Activated naive CD8-positive, alpha-beta T cell treated with anti-CD3 and anti-CD28 coated beads, Interleukin-2, amount 10 ng/mL, durations not matched to agents 7 days and 5 days (primary cell): ENCODE measurements around the gene HECW1. TPM values are rescaled to one million over a fixed set of nuclear protein-coding genes. Genes with fewer than 3 reads are reported as not detected.

Source experiments
- ATAC-seq: fragments of 150-1000 bp; cut with Tn5 transposase; one replicate; pipeline ENCODE4 v1.10.0; 2021; ENCODE audit warnings: low read depth, moderate library complexity
- POLR2A ChIA-PET: fragments of 350-600 bp; sonication (Branson Sonifier 250); formaldehyde crosslinking; loops from one replicate; lab custom pipeline; 2021; ENCODE audit warnings: antibody characterized with exemption; lab: Charles Lee
- DNase-seq: peaks from one replicate; pipeline ENCODE4 v3.0.0; 2021
- H3K27ac Mint-ChIP-seq: one replicate; pipeline ENCODE4 v1.8.0; 2022; ENCODE audit warnings: mild to moderate bottlenecking, mixed read lengths
- H3K27me3 Mint-ChIP-seq: one replicate; pipeline ENCODE4 v1.8.0; 2022; ENCODE audit warnings: mild to moderate bottlenecking, moderate library complexity, mixed read lengths
- H3K36me3 Mint-ChIP-seq: one replicate; pipeline ENCODE4 v1.8.0; 2021; ENCODE audit warnings: mild to moderate bottlenecking, mixed read lengths
- H3K4me1 Mint-ChIP-seq: one replicate; pipeline ENCODE4 v1.8.0; 2021; ENCODE audit warnings: mixed read lengths
- H3K4me3 Mint-ChIP-seq: one replicate; pipeline ENCODE4 v1.8.0; 2022; ENCODE audit warnings: mild to moderate bottlenecking, moderate library complexity, mixed read lengths
- H3K9me3 Mint-ChIP-seq: one replicate; pipeline ENCODE4 v1.8.0; 2021; ENCODE audit warnings: mixed read lengths
- total RNA-seq, 2 experiments: library from RNA; stranded (reverse); gene quantifications; one replicate each; pipeline ENCODE4 v1.2.3, GENCODE V29; 2021

The HECW1 gene
- total RNA-seq, 2 experiments from 2014 or later: not detected

DNA sequence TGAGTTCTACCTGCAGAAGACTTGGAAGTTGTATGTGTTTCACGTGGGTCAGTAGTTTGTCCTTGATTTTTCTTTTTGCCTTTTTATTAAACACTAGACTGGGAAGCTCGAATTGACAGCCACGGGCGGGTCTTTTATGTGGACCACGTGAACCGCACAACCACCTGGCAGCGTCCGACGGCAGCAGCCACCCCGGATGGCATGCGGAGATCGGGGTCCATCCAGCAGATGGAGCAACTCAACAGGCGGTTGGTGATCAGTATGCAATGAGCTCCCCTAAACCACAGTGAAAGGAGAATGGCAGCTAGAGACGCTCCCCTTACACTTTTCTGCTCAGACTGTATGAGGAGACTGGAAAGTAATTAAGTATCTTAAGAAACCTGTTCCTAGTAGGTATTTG, 343.8 kb downstream of the HECW1 start:
- Mint-ChIP-seq H3K4me3 (no peak overlapping the region), H3K4me1 (peaks cover 6% of the 10 kb centered on the region), H3K27me3 (peaks cover 12% of the 10 kb centered on the region), H3K27ac (no peak overlapping the region), H3K36me3 (no peaks in the 10 kb centered on the region), H3K9me3 (no peaks in the 10 kb centered on the region)
- no peak for ATAC-seq
- no peak for DNase-seq
- POLR2A ChIA-PET: interaction anchor here (0.8 to 1.5 kb wide), 2 partner anchors 116 to 126 kb away, joined by 3 to 4 read pairs; partner anchors contain the start of gene STK17A

DNA sequence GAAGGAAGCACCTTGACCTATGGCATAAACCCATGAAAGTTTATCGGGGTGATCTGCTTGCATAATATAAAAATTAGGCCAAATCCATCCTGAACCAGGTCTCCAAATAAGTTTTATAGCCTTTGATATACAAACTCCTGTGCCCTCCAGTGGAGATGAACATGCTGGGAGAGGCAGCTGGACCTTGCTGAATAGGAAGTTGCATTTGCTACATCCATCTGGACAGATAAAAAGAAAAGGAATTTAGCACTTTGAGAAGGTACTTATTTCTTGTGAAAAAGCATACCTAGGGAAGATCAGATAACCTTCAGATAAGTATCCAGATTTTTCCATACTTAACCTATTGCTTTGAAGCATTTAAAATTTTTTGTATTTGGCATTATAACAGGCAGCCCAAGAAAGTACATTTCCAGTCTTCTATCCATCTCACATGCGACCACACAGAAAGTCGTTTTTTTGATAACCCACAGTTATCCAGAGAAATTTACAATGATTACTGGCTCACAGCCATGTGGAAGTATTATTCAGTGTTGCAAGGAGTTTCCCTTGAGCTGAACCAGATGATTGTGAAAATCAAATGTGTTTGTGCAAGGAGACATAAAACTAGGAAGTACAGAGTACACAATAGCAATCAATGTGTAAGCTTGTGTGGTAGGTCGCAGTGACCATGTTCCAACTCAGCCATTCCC, 346.0 kb downstream of the HECW1 start:
- Mint-ChIP-seq H3K27me3 (peaks cover 11% of the 10 kb centered on the region), H3K36me3 (no peaks in the 10 kb centered on the region), H3K4me1 (peaks cover 6% of the 10 kb centered on the region), H3K9me3 (no peaks in the 10 kb centered on the region), H3K27ac (no peak overlapping the region), H3K4me3 (no peak overlapping the region)
- DNase-seq (no peak), ATAC-seq (no peak)
- POLR2A ChIA-PET: no interaction called here

DNA sequence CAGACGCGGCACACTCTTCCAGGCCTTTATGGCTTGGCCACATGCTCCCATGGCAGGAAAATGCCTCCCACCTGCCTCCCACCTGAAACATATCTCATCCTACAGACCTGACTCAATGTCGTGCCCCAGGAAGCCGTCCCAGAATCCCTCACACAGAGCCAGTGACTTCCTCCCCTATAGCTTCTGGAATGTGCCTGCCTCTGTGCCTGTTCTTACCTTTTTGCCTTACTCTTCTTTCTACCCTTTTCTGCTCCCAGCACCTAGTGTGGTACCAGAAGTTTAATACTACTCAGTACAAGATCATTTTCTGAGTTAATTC, 346.5 kb downstream of the HECW1 start:
- Mint-ChIP-seq H3K27me3 (peaks cover 12% of the 10 kb centered on the region), H3K27ac (no peak overlapping the region), H3K36me3 (no peaks in the 10 kb centered on the region), H3K9me3 (no peaks in the 10 kb centered on the region), H3K4me3 (no peak overlapping the region), H3K4me1 (peaks cover 6% of the 10 kb centered on the region)
- DNase-seq (no peak), ATAC-seq (no peak)
- POLR2A ChIA-PET: no interaction called here

DNA sequence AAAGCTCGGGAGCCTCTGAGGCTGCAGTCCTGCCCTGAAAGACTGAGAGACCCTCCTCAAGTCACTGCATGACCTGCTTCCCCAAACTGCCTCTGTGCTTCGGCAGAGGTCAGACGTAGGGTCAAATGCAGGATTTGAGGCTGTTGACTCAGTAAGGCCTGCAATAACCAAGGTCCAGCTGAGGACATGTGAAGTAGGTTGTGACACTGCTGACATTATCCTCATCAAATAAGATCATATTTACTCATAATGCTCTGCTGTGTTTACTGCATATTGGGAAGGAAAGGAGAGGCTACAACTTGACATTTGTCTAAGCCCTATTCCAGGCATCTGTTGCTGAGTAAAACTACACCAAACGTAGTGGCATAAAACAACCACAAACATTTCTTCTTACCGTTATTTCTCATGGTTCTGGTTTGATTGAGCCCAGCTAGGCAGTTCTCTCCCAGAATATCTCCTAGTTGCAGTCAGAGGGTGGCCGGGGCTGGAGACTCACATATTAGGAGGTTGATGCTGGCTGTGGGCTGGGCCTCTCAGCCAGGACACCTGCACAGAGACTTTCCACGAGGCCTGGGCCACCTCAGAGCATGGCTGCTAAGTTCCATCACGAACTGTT, 348.4 kb downstream of the HECW1 start:
- Mint-ChIP-seq H3K27me3 (peaks cover 8% of the 10 kb centered on the region), H3K9me3 (no peaks in the 10 kb centered on the region), H3K27ac (no peak overlapping the region), H3K4me1 (no peaks in the 10 kb centered on the region), H3K36me3 (no peaks in the 10 kb centered on the region), H3K4me3 (no peak overlapping the region)
- ATAC-seq (no peak), DNase-seq (no peak)
- POLR2A ChIA-PET: no interaction called here

- DNase-seq (no peak), ATAC-seq (no peak)
- Mint-ChIP-seq H3K27ac (no peak overlapping the region), H3K27me3 (peaks cover 5% of the 10 kb centered on the region), H3K9me3 (no peaks in the 10 kb centered on the region), H3K4me3 (no peak overlapping the region), H3K36me3 (no peaks in the 10 kb centered on the region), H3K4me1 (no peaks in the 10 kb centered on the region)
- POLR2A ChIA-PET: no interaction called here
Measured at GRCh38 chr7:43461349-43462024, 349.0 kb downstream of the HECW1 start.

DNA sequence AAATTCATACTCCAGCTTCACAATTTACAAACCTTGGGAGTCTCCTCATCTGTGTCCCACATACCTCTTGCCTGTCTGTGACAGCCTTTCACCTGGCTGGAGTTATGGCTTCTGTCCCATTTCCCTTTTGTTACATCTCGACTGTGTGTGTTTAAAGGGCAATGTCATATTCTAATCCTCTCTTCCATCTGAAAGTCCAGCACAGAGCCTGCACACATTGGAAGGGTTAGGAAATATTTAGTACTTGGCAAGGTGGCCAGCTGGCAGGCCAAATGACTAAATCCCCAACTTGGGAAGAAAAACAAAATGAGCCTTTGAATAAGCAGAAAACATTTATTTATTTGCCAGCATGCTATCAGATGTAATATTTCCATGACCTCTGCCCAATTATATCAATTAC, 350.4 kb downstream of the HECW1 start:
- no peaks in the 10 kb centered on the region for H3K36me3 Mint-ChIP-seq
- H3K9me3 Mint-ChIP-seq: no peaks in the 10 kb centered on the region
- H3K4me1 Mint-ChIP-seq: no peaks in the 10 kb centered on the region
- H3K4me3 Mint-ChIP-seq: no peak overlapping the region
- ATAC-seq (no peak), DNase-seq (no peak)
- H3K27me3 Mint-ChIP-seq: peaks cover 5% of the 10 kb centered on the region
- no peak overlapping the region for H3K27ac Mint-ChIP-seq
- POLR2A ChIA-PET: no interaction called here

GRCh38 chr7:43463401-43463980, 351.0 kb downstream of the HECW1 start:
- Mint-ChIP-seq H3K4me3 (no peak overlapping the region), H3K4me1 (no peaks in the 10 kb centered on the region), H3K27me3 (peaks cover 4% of the 10 kb centered on the region), H3K36me3 (no peaks in the 10 kb centered on the region), H3K9me3 (no peaks in the 10 kb centered on the region), H3K27ac (no peak overlapping the region)
- ATAC-seq (no peak), DNase-seq (no peak)
- POLR2A ChIA-PET: no interaction called here

DNA sequence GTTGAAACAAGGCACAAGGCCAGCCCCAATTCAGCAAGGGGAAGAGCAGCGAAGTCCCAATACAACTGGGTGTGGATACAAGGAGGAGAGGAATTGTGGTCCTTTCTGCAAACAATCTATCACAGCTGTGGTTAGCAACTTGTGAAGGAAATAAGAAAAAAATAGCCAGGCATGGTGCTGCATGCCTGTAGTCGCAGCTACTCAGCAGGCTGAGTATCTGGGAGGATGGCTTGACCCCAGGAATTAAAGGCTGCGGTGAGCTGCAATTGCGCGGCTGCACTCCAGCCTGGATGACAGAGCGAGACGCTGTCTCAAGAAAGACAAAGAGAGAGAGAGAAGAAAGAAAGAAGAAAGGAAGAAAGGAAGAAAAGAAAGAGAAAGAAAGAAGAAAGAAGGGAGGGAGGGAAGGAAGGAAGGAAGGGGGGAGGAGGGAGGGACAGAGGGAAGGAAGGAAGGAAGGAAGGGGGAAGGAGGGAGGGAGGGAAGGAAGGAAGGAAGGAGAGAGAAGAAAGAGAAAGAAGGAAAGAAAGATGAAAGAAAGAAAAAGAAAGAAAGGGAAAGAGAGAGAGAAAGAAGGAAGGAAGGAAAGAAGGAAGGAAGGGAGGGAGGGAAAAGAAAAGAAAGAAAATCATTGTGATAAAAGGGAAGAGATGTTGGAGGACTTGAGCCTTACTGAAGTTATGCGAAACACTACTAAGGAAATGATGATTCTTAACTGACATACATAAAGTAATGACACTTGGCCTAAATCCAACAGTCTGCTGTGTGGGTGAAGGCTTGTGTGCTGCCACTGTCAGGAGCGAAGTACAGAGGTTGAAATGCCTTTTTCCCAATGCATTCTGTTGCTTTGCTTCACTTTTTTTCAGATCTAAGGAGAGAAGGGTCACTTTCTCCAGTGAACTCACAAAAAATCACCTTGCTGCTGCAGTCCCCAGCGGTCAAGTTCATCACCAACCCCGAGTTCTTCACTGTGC, 353.4 kb downstream of the HECW1 start:
- H3K9me3 Mint-ChIP-seq: no peaks in the 10 kb centered on the region
- no peaks in the 10 kb centered on the region for H3K4me1 Mint-ChIP-seq
- peaks cover 5% of the 10 kb centered on the region for H3K27me3 Mint-ChIP-seq
- no peak overlapping the region for H3K4me3 Mint-ChIP-seq
- no peak for DNase-seq
- ATAC-seq: no peak
- H3K36me3 Mint-ChIP-seq: no peaks in the 10 kb centered on the region
- H3K27ac Mint-ChIP-seq: no peak overlapping the region
- POLR2A ChIA-PET: no interaction called here

DNA sequence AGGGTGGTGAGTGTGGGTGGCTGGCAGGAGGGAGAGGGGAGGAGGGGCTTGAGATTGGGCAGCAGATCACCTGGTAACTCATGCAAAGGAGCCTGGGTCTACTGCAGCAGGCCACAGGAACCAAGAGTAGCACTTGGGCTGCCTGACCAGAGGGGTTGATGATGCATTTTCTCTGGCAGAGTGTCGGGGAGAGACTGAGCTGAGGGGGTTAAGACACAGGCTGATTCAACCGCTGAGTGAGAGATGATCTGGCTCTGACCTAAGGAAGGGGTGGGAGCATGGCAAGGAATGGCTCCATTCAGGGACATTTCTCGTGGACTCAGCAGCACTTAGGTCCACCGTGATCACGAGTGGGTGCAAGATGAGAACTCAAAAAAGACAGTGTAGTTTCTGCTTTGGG, 355.0 kb downstream of the HECW1 start:
- Mint-ChIP-seq H3K9me3 (no peaks in the 10 kb centered on the region), H3K36me3 (no peaks in the 10 kb centered on the region), H3K27ac (no peak overlapping the region), H3K4me3 (no peak overlapping the region), H3K27me3 (peaks cover 17% of the 10 kb centered on the region), H3K4me1 (no peaks in the 10 kb centered on the region)
- no peak for ATAC-seq
- DNase-seq: no peak
- POLR2A ChIA-PET: no interaction called here

- H3K27me3 Mint-ChIP-seq: peaks cover 18% of the 10 kb centered on the region
- DNase-seq: no peak
- POLR2A ChIA-PET: no interaction called here
- H3K9me3 Mint-ChIP-seq: no peaks in the 10 kb centered on the region
- H3K4me1 Mint-ChIP-seq: no peaks in the 10 kb centered on the region
- no peak overlapping the region for H3K27ac Mint-ChIP-seq
- no peak for ATAC-seq
- H3K36me3 Mint-ChIP-seq: no peaks in the 10 kb centered on the region
- H3K4me3 Mint-ChIP-seq: no peak overlapping the region
Measured at GRCh38 chr7:43467846-43468245, 355.4 kb downstream of the HECW1 start.

DNA sequence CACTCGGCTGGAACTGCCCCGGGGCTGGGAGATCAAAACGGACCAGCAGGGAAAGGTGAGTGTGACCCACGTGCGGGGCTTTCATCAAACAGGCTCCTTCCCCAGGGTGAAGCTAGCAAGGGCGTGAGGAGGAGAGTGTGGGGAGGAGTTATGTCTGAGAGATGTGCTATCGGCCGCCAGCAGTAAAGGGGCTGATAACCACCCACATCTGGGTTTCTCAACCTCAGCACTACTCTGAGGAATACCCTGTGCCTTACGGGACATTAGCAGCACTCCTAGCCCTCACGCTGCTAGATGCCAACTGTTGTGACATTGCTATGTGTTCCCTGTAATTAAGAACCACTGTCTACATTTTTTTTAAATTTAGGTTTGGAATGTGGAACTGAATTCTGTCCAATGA, 356.6 kb downstream of the HECW1 start:
- ATAC-seq (no peak), DNase-seq (no peak)
- H3K27ac Mint-ChIP-seq: no peak overlapping the region
- H3K9me3 Mint-ChIP-seq: no peaks in the 10 kb centered on the region
- POLR2A ChIA-PET: no interaction called here
- H3K27me3 Mint-ChIP-seq: peaks cover 18% of the 10 kb centered on the region
- no peak overlapping the region for H3K4me3 Mint-ChIP-seq
- H3K4me1 Mint-ChIP-seq: no peaks in the 10 kb centered on the region
- no peaks in the 10 kb centered on the region for H3K36me3 Mint-ChIP-seq

DNA sequence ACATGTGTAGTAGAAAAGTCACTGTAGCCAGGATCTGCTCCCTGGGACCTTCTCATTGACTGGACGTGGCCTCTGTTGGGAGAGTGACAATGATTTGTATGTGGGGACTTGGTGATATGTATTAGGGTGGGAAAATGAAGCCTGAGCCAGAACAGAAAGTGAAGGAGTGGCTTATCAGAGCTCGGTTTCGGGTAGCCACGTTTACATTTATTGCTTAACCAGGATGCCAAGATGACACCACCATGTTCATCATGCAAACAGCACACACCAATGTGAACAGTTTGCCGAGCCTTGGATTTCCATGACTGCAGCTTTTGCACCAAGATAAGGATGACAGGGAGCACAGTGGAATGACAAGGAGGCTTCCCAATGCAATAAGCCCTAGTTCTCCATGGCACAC, 357.7 kb downstream of the HECW1 start:
- no peak for DNase-seq
- H3K27me3 Mint-ChIP-seq: peaks cover 21% of the 10 kb centered on the region
- POLR2A ChIA-PET: no interaction called here
- H3K27ac Mint-ChIP-seq: no peak overlapping the region
- no peaks in the 10 kb centered on the region for H3K9me3 Mint-ChIP-seq
- no peak for ATAC-seq
- H3K4me1 Mint-ChIP-seq: no peaks in the 10 kb centered on the region
- H3K4me3 Mint-ChIP-seq: no peak overlapping the region
- no peaks in the 10 kb centered on the region for H3K36me3 Mint-ChIP-seq

DNA sequence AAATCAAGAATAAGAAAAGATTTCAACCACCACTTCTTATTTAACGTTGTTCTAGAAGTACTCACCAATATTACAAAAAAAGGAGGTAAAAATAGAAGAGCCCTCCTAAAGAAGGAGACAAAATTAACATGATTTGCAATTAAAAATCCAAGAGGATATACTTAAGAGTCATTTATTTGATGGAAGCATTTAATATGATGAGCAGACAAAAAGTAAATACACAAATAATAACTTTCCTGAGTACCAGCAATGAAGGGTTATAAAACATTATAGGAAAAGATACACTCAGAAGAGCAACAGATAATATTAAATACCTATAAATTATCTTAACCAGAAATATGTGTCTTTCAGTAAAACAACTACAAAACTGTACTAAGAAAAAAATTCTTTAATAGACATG, 363.5 kb downstream of the HECW1 start:
- H3K36me3 Mint-ChIP-seq: no peaks in the 10 kb centered on the region
- no peak overlapping the region for H3K27ac Mint-ChIP-seq
- no peaks in the 10 kb centered on the region for H3K9me3 Mint-ChIP-seq
- H3K4me1 Mint-ChIP-seq: no peaks in the 10 kb centered on the region
- POLR2A ChIA-PET: no interaction called here
- ATAC-seq (no peak), DNase-seq (no peak)
- no peak overlapping the region for H3K4me3 Mint-ChIP-seq
- H3K27me3 Mint-ChIP-seq: peaks cover 23% of the 10 kb centered on the region
